ENCODE results near the gene SHISAL2A.

- TF ChIP-seq GATA3 (IDR thresholded peaks at IDR 0.05; ENCODE audit: low read depth, low read length) (no peak), GATA2 (IDR thresholded peaks at IDR 0.05; ENCODE audit: low read depth, low read length) (no peak)
These were observed 4.0 kb downstream of the SHISAL2A start for GRCh38 chr1:52636721-52637695.
